NCI-H526 (cell line): ENCODE data around the gene TLE4.
"Not testable (repeated sequence)": the region's sequence is repeated elsewhere in the genome, so short reads cannot be mapped to it uniquely, and the experiment has no call there.

Experiments
- DNase-seq, 2 experiments: peaks; one replicate each; lab custom pipeline; 2025; lab: John Stamatoyannopoulos, UW

Gene TLE4

GRCh38 chr9:79603222-79603920, 31.6 kb downstream of the TLE4 start:
- DNase-seq: no peak

GRCh38 chr9:79604149-79604548, 32.4 kb downstream of the TLE4 start:
- no peak for DNase-seq

GRCh38 chr9:79604921-79605562, 33.3 kb downstream of the TLE4 start:
- DNase-seq: no peak

GRCh38 chr9:79606529-79606928, 34.8 kb downstream of the TLE4 start:
- not testable (repeated sequence) for DNase-seq

- DNase-seq: no peak
Observed at GRCh38 chr9:79609468-79610018, 37.8 kb downstream of the TLE4 start.

GRCh38 chr9:79610019-79610631, 38.4 kb downstream of the TLE4 start:
- DNase-seq: no peak

- no peak for DNase-seq
Observed at GRCh38 chr9:79610791-79611614, 39.2 kb downstream of the TLE4 start.

- DNase-seq: no peak
Observed at GRCh38 chr9:79613145-79613544, 41.4 kb downstream of the TLE4 start.

- DNase-seq: no peak
Observed at GRCh38 chr9:79615038-79615437, 43.3 kb downstream of the TLE4 start.

GRCh38 chr9:79616013-79616412, 44.2 kb downstream of the TLE4 start:
- DNase-seq: no peak

GRCh38 chr9:79616971-79617370, 45.2 kb downstream of the TLE4 start:
- DNase-seq: no peak

GRCh38 chr9:79617395-79617794, 45.6 kb downstream of the TLE4 start:
- DNase-seq: no peak

GRCh38 chr9:79619930-79620329, 48.2 kb downstream of the TLE4 start:
- DNase-seq: no peak

GRCh38 chr9:79621916-79622575, 50.3 kb downstream of the TLE4 start:
- peak in 1 of 2 experiments; percentile 15 for DNase-seq

GRCh38 chr9:79623799-79624721, 52.3 kb downstream of the TLE4 start:
- peak in 1 of 2 experiments; percentile 12 for DNase-seq

- DNase-seq: no peak
Observed at GRCh38 chr9:79629721-79630120, 58.0 kb downstream of the TLE4 start.

- no peak for DNase-seq
Observed at GRCh38 chr9:79630521-79631403, 59.0 kb downstream of the TLE4 start.

- DNase-seq: no peak
Observed at GRCh38 chr9:79632060-79632459, 60.3 kb downstream of the TLE4 start.

GRCh38 chr9:79632705-79633104, 60.9 kb downstream of the TLE4 start:
- DNase-seq: no peak
